GM21786 (cell line): ENCODE data around the gene CDH4.

ENCODE experiments used
- ATAC-seq: cut with Tn5 transposase; IDR thresholded peaks from one replicate; pipeline ENCODE4 v1.9.1; 2021; ENCODE audit not compliant: unreplicated experiment

Gene CDH4

DNA sequence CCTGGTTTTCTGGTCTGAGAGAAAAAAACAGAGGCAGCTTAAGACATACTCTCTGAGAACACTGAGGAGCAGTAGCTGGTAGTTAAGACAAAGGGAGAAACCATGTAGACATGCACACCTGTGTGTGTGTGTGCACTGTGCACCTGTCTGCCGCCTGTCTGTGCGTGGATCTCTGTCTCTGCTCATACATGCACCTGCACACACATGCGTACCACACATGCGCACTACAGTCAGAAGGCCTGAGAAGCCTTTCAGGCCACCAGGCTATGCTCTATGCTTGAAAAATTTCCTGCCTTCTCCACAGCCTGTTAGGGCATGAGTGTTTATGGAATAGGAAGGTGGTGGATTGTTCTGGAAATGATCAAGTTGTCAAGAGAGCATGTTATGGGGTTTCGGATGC is 103.5 kb downstream of the CDH4 start:
- ATAC-seq = no peak

- ATAC-seq = no peak
These were observed 104.1 kb downstream of the CDH4 start for GRCh38 chr20:61356196-61356595.

GRCh38 chr20:61357119-61357518 is 105.1 kb downstream of the CDH4 start:
- no peak for ATAC-seq

DNA sequence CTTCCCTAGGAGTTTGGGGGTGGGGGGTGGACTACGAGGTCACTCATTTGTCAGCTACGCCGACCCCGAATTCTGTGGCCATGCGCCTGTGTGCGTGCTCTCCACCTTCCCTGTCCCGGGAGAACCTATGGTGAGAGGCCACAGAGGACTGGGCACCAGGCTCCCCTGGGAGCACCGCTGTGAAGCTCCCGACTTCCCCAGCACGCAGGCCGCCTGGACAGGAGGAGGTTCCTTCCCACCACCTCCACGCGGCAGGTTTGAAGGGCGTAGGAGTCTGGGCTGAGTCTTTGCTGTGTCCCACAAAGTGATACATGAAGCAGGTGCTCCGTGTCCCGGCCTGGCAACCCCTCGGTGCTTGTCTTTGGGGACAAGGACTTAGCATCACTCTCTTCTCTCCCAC is 107.2 kb downstream of the CDH4 start:
- ATAC-seq = no peak

- ATAC-seq = no peak
These were observed 108.2 kb downstream of the CDH4 start for GRCh38 chr20:61360296-61360695.

DNA sequence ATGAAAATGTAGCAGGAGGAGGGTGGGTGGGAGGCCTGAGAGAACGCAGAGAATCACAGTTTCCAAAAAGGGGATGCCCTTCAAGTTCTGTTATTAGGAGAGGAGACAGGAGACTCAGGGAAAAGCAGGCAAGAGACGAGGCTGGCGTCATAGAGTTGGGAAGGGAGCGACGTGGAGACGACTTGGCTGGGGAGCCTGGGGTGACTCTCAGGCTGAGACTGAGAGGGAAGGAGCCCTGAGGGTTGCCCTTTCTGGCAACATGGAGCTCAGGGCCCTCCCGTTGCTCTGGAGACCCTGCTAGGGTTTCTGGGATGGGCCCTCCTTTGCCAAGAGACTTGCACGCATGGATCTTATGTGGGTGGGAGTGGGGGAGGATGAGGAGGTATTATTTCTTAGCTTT is 108.9 kb downstream of the CDH4 start:
- ATAC-seq = no peak

- ATAC-seq = no peak
These were observed 109.4 kb downstream of the CDH4 start for GRCh38 chr20:61361501-61361900.

- ATAC-seq = no peak
These were observed 112.1 kb downstream of the CDH4 start for GRCh38 chr20:61364147-61364546.

DNA sequence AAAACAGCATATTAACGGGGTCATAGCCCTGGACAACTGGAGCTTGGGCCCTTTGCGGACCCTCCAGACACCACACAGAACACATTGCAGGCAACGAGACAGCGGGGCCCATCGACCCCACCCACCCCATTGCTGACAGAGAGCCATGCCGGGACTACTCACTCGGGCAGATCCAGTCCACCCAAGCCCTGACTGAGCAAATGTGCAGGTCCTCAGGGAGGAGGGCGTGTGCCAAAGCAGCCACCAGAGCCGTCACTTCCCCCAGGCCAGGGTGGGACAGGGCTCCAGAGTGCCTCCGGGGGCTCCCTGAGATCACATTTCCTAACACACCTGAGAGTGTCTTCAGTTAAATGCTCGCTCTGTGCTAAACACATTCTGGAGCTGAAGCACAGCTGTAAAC is 114.9 kb downstream of the CDH4 start:
- no peak for ATAC-seq

DNA sequence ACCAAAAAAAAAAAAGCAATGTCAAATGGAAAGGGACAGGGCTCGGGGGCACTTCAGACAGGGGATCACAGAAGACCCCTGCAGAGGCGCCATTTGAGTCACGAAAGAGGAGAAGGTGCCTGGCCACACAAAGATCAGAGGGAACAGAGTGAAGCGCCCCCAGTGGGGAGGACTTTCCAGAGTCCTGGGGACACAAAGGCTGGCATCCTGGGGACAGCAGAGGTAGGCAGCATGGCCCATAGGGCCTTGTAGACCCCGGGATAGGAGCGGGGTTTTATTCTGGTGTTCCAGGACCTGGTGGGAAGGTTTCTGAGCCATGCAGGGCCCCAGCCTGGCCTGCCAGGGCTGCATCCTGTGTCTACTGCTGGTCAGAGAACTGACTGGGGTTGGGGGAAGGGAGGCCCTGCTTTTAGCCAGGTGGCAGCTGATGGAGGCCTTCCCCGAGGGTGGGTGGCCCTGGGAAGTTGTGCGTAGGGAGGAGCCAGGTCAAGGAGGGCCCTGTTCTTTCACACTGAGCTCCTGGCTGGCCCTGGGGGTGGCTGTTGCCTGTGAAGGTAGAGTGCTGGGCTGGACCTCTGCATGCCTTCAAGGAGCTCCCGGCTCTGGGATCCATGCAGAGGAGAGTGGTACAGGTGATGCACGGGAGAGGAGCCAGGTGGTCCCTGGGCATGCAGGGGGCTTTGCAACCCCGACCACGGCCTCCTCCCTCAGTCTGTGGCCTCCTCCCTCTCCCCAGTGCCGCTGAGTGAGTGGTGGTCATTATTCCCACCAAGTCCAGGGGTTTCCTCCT is 117.9 kb downstream of the CDH4 start:
- ATAC-seq = no peak

DNA sequence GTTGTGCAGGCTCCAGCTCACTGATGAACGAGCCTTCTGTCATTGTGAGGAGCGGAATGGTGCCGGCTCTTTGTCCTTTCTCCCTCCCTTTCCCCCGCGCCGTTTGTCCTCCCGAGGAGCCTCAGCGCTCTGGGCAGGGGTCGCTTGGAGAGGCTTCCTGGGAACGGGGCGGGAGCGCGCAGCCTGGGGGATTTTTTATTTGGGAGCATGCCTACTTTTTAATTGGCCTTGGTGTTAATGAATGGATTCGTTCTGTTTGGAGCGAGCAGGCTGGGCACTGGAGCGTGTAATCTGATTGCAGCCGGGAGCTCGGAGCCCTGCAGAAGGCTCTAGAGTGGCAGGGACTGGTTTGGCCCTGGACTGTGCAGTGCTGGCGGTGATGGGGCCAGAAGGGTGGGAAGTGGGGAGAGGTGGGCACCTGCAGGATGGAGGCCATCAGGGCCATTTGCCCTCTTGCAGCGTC is 118.8 kb downstream of the CDH4 start:
- no peak for ATAC-seq

GRCh38 chr20:61371501-61372136 is 119.6 kb downstream of the CDH4 start:
- ATAC-seq = no peak

DNA sequence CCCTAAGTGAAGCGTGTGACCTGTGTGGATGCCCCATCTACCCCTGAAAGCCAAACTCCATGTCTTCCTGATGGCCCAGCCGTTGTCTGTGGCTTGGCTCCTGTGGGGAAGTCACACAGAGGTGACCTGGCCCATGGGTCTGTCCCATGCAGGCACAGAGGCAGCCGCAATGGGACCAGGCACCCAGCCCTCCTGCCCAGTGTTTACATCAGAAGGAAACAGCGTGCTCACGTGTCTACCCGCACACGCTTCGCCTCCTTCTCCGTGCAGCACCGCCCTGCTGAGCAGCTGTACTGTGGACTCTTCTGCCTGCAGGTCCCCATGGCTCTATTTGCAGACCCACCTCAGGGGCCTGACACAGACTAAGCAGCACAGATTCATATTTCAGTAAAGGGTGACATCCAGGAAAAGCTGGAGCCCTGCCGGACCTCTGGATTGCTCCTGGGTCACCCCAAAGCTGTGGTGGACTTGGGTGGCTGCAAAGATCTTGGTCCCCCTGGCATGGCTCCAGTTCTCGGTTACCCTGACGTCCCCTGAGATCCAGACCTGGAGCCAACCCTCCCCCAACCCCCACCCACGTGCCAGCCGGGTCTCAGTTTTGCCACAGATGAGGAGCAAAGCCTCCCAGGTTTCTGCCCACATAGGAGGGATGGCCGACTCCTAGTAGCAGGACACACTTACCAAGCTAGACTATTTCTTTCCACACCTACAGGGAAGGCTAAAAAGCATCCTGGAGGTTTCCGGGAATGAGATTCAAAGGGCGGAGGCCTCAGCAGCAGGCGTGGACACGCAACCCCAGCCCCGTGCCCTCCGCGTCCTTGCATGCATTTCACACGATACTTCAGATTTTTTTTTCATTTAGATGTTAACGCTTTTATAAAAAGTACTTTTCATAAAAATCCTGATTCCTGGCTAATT is 120.3 kb downstream of the CDH4 start:
- no peak for ATAC-seq

DNA sequence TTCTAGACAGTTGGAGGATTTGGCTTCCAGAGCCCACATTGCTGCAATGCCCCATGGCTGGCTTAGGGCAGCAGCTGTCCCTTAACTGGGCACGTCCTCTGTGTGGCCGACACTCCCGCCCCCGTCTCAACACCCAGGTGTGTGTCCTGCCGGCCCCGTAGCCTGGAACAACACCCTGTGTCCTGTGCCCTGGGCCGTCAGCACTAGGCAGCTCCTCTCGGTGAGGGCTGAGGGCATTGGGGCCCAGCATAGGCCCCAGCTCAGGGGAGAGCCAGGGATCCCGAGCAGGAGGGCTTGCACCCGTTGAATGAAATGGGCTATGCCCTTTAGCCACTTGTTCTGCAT is 121.0 kb downstream of the CDH4 start:
- ATAC-seq = no peak

DNA sequence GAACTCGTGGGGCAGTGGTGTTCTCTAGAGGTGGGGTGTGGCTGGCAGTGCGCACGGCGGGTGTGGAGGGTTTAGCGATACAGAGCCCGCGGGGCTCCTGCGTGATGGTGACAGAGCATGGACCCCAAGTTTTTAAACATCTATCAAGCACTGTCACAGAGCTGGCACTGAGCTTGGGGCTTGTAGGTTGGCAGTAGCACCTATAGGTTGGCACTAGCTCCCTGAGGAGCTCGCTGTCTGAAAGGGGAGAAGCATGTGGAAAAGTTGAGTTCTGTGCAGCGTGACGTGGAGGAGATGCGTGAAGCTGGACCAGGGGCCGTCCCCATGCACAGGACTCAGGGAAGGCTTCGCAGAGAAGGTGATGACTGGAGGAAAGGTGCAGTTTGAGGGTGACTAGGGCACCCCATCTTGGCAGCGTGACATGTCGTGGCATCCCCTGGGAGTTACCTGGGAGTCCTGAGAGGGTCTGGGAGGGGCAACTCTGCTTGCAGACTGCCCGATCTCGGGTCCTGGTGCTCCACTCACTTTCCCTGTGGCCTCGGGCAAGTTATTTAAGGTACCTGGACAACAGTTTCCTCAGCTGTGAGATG is 122.0 kb downstream of the CDH4 start:
- ATAC-seq = no peak

DNA sequence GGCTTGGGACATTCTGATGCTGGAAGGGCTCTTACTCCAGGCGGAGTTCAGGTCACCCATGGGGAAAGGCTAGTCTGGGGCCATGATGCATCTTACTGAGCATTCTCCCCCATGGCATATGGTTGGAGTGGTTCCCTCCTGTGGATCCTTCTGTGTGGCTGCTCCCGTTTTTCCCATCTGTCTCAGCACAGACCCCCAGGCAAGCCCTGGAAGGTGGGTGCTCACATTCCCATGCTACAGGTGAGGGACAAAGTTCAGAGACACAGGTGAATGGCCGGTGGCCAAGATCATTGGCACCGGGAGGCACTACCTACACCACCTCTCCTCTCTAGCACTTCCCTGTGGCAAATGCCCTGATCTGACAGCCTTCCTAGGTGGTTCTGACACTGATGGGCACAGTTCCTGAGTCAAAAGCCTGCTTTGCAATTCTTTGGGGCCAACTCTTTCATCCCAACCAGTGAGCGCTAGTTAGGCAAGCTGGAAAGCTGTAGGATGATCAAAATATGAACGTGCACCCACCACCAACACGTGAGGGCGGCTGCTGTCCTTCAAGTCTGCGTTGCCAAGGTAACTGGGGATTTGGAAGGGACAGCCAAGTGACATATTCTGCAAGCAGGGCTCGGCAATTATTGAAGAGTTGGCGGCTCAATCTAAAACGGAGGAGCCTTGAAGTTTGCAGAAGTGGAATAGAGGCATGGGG is 124.6 kb downstream of the CDH4 start:
- ATAC-seq = no peak

GRCh38 chr20:61378694-61379355 is 126.8 kb downstream of the CDH4 start:
- ATAC-seq = no peak

GRCh38 chr20:61379898-61380544 is 128.0 kb downstream of the CDH4 start:
- no peak for ATAC-seq

DNA sequence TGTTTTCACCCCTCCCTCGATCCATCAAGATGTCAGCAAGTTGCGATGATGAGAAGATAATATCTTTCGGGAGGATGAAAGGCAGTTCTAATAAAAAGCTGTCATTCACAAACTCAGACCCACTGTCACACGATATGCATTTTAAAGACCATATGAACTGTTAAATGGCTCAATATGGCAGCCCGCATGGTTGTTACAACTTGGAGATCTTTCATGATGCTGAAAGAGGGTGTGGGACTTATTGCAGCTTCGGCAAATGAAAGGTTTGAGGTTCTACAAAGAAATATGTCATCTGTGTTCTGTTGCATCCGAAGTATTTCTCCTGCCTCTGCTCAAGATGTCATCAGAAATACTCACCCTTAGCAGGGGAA is 128.5 kb downstream of the CDH4 start:
- no peak for ATAC-seq

DNA sequence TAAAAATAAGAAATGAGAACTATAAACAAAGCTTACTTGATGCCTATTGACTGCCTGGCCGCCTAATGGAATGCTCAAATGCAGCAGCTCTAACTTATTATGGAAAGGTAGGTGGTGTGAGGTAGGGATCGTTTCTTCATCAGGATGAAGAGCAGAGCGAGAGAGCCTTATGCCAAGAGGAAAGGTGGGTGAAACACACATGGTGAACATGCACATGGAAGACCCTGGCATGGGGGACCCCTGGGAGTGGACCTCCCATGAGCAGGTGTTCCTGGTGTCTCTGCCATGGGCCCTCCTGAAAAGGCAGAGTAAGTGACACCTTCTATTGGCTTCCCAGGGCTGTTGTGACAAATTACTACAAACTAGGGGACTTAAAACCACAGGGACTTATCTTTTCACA is 130.1 kb downstream of the CDH4 start:
- no peak for ATAC-seq
